Neuronal stem cell (in vitro differentiated cells): ENCODE measurements around the gene NIN.

Experiments
- DNase-seq: peaks from one replicate; pipeline ENCODE4 v3.0.0-alpha.2; 2013; ENCODE audit warnings: low spot score
- H2AFZ ChIP-seq: one replicate; pipeline ENCODE4 v1.6.1; 2013; ENCODE audit warnings: mild to moderate bottlenecking, low read length, inconsistent platforms
- H2AK5ac ChIP-seq: 2 replicates; pipeline ENCODE4 v1.6.1; 2013; ENCODE audit warnings: low read depth, mild to moderate bottlenecking, inconsistent platforms, low read length, moderate library complexity, mixed read lengths
- H2BK120ac ChIP-seq: 2 replicates; pipeline ENCODE4 v1.6.1; 2013; ENCODE audit warnings: low read depth, mild to moderate bottlenecking, inconsistent platforms, low read length, moderate library complexity, mixed read lengths
- H2BK12ac ChIP-seq: one replicate; pipeline ENCODE4 v1.6.1; 2013; ENCODE audit warnings: low read length, inconsistent platforms
- H2BK15ac ChIP-seq: 2 replicates; pipeline ENCODE4 v1.6.1; 2013; ENCODE audit warnings: mild to moderate bottlenecking, low read length, inconsistent platforms, mixed read lengths
- H2BK5ac ChIP-seq: one replicate; pipeline ENCODE4 v1.6.1; 2013; ENCODE audit warnings: inconsistent platforms, mild to moderate bottlenecking, low read length, moderate library complexity
- H3K14ac ChIP-seq: one replicate; pipeline ENCODE4 v1.6.1; 2013; ENCODE audit warnings: low read length, inconsistent platforms
- H3K18ac ChIP-seq: 2 replicates; pipeline ENCODE4 v1.6.1; 2013; ENCODE audit warnings: low read length, inconsistent platforms
- H3K23ac ChIP-seq: 2 replicates; pipeline ENCODE4 v1.6.1; 2013; ENCODE audit warnings: low read depth, mild to moderate bottlenecking, mixed read lengths, low read length, inconsistent platforms; ENCODE audit not compliant: poor library complexity
- H3K27ac ChIP-seq: replicated peaks from 3 replicates; pipeline ENCODE4 v1.5.1; 2013; ENCODE audit warnings: low read length, inconsistent platforms
- H3K27me3 ChIP-seq, 3 experiments: 2 replicates each; pipeline ENCODE4 v1.6.1; 2013; ENCODE audit warnings: low read length in 3 of 3, mild to moderate bottlenecking in 2 of 3, inconsistent platforms in 1 of 3, low read depth in 1 of 3, mixed read lengths in 1 of 3, moderate library complexity in 1 of 3; ENCODE audit not compliant: control insufficient read depth in 3 of 3, insufficient read depth in 3 of 3
- H3K36me3 ChIP-seq, 2 donors: replicated peaks in 1 of 2; 2 replicates each; pipeline ENCODE4 v1.6.1; 2013; ENCODE audit warnings: low read length in 2 of 2; ENCODE audit not compliant: control insufficient read depth in 2 of 2, insufficient read depth in 2 of 2
- H3K4ac ChIP-seq: 2 replicates; pipeline ENCODE4 v1.6.1; 2013; ENCODE audit warnings: inconsistent platforms, mild to moderate bottlenecking, low read length, moderate library complexity
- H3K4me1 ChIP-seq, 2 donors: 1 replicate in 1 of 2; 2 replicates in 1 of 2; pipeline ENCODE4 v1.6.1; 2013; ENCODE audit warnings: low read length in 2 of 2, low read depth in 1 of 2; ENCODE audit not compliant: control insufficient read depth in 2 of 2, insufficient read depth in 1 of 2
- H3K4me2 ChIP-seq: one replicate; pipeline ENCODE4 v1.6.1; 2013; ENCODE audit warnings: mild to moderate bottlenecking, low read length, inconsistent platforms; ENCODE audit not compliant: insufficient read depth, poor library complexity, severe bottlenecking
- H3K4me3 ChIP-seq, 2 donors: 2 replicates each; pipeline ENCODE4 v1.5.1; 2013; ENCODE audit warnings: low read length in 2 of 2, mild to moderate bottlenecking in 2 of 2, inconsistent platforms in 1 of 2, moderate library complexity in 1 of 2
- H3K79me1 ChIP-seq: one replicate; pipeline ENCODE4 v1.6.1; 2013; ENCODE audit warnings: low read depth, mild to moderate bottlenecking, inconsistent platforms, low read length, moderate library complexity
- H3K9ac ChIP-seq: one replicate; pipeline ENCODE4 v1.6.1; 2013; ENCODE audit warnings: mild to moderate bottlenecking, low read depth, low read length, inconsistent platforms; ENCODE audit not compliant: poor library complexity
- H3K9me3 ChIP-seq, 2 donors: replicated peaks in 1 of 2; 2 replicates each; pipeline versions ENCODE3 to v1.6.1; 2013; ENCODE audit warnings: low read length in 2 of 2, mild to moderate bottlenecking in 2 of 2, inconsistent platforms in 1 of 2, low read depth in 1 of 2, mixed read lengths in 1 of 2, moderate library complexity in 1 of 2; ENCODE audit not compliant: control insufficient read depth in 2 of 2, insufficient read depth in 1 of 2
- H4K8ac ChIP-seq: one replicate; pipeline ENCODE4 v1.6.1; 2013; ENCODE audit warnings: low read depth, mild to moderate bottlenecking, inconsistent platforms, low read length, moderate library complexity
- H4K91ac ChIP-seq: one replicate; pipeline ENCODE4 v1.6.1; 2013; ENCODE audit warnings: low read length, low read depth, mild to moderate bottlenecking, inconsistent platforms; ENCODE audit not compliant: poor library complexity
- WGBS, 2 donors: extraction: QIAGEN DNeasy Blood & Tissue Kit; methylation state at CpG; one replicate each; pipeline ENCODE4 v1.1.7; 2013; ENCODE audit warnings: missing lambda C conversion rate in 2 of 2, mixed read lengths in 1 of 2; ENCODE audit not compliant: insufficient read length in 2 of 2, insufficient replicate concordance in 1 of 2; ENCODE audit errors: extremely low coverage in 2 of 2; 5-methylcytosine and 5-hydroxymethylcytosine counted together

Gene NIN

DNA sequence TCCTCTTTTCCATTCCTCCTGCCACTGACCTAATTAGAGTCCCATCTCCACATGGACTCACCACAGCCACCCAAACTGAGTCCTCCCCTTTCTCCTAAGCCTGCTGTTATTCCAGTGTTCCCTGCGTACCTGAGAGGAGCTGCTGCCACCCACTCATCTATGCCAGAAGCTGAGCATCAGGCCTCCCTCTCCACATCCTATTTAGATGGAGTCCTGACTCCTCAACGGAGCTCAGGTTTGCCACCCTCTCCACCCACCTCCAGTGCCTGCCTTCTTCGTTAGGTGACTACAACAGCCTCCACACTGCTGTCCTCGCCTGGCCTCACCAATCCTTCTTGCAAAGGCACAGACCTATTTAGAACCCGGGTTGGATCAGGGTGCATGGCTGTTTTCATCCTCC lies 25.7 kb upstream of the NIN start:
- Histone ChIP-seq H3K4me1 (peaks cover 9 to 15% of the 10 kb centered on the region in 2 donors), H3K14ac (no peak overlapping the region), H3K79me1 (no peaks in the 10 kb centered on the region), H4K91ac (no peak overlapping the region), H3K18ac (no peak overlapping the region), H3K9ac (no peak overlapping the region), H3K4ac (no peak overlapping the region), H3K23ac (no peak overlapping the region), H3K9me3 (no peaks in the 10 kb centered on the region), H2BK15ac (no peak overlapping the region), H2BK5ac (no peak overlapping the region), H2AFZ (no peak overlapping the region), H2BK120ac (no peak overlapping the region), H3K27me3 (peaks cover 0 to 5% (median 0%) of the 10 kb centered on the region in 3 experiments), H3K4me3 (no peak overlapping the region), H2AK5ac (no peak overlapping the region), H3K36me3 (no peaks in the 10 kb centered on the region), H3K4me2 (no peak overlapping the region), H4K8ac (no peak overlapping the region), H2BK12ac (no peak overlapping the region), H3K27ac (no peak overlapping the region)
- DNase-seq = no peak
- no CpG with 5 or more reads among the region's 5 CpGs for WGBS, 2 donors

GRCh38 chr14:50855558-50855957 lies 24.6 kb upstream of the NIN start:
- Histone ChIP-seq H3K4me3 (no peak overlapping the region), H3K4ac (no peak overlapping the region), H2BK5ac (no peak overlapping the region), H3K4me2 (no peak overlapping the region), H4K8ac (no peak overlapping the region), H3K23ac (no peak overlapping the region), H2BK120ac (no peak overlapping the region), H3K18ac (no peak overlapping the region), H2AK5ac (no peak overlapping the region), H3K79me1 (no peaks in the 10 kb centered on the region), H3K9me3 (no peaks in the 10 kb centered on the region), H2AFZ (no peak overlapping the region), H3K36me3 (no peaks in the 10 kb centered on the region), H3K27ac (no peak overlapping the region), H3K27me3 (peaks cover 0 to 5% (median 0%) of the 10 kb centered on the region in 3 experiments), H4K91ac (no peak overlapping the region), H3K4me1 (peaks cover 9% of the 10 kb centered on the region in 2 donors), H3K14ac (no peak overlapping the region), H3K9ac (no peak overlapping the region), H2BK12ac (no peak overlapping the region), H2BK15ac (no peak overlapping the region)
- no peak for DNase-seq
- WGBS, 2 donors = no CpG with 5 or more reads among the region's 1 CpG

- Histone ChIP-seq H3K14ac (no peak overlapping the region), H3K36me3 (no peaks in the 10 kb centered on the region), H3K27ac (no peak overlapping the region), H2BK5ac (no peak overlapping the region), H3K4ac (no peak overlapping the region), H3K79me1 (no peaks in the 10 kb centered on the region), H3K4me3 (no peak overlapping the region), H3K9me3 (no peaks in the 10 kb centered on the region), H3K27me3 (peaks cover 0 to 5% (median 0%) of the 10 kb centered on the region in 3 experiments), H2BK120ac (no peak overlapping the region), H2BK12ac (no peak overlapping the region), H2BK15ac (no peak overlapping the region), H2AK5ac (no peak overlapping the region), H3K23ac (no peak overlapping the region), H4K91ac (no peak overlapping the region), H3K4me1 (peaks cover 1 to 4% of the 10 kb centered on the region in 2 donors), H3K18ac (no peak overlapping the region), H4K8ac (no peak overlapping the region), H2AFZ (no peak overlapping the region), H3K9ac (no peak overlapping the region), H3K4me2 (no peak overlapping the region)
- DNase-seq = no peak
- no CpG with 5 or more reads among the region's 5 CpGs for WGBS, 2 donors
Measured at GRCh38 chr14:50854521-50854920, 23.6 kb upstream of the NIN start.

- peaks cover 0 to 6% (median 0%) of the 10 kb centered on the region in 3 experiments for H3K27me3 ChIP-seq
- H3K27ac ChIP-seq = no peak overlapping the region
- no peak overlapping the region for H4K91ac ChIP-seq
- H2AK5ac ChIP-seq = no peak overlapping the region
- H3K14ac ChIP-seq = no peak overlapping the region
- H2BK5ac ChIP-seq = no peak overlapping the region
- no peak overlapping the region for H3K9ac ChIP-seq
- no peak overlapping the region for H3K4me3 ChIP-seq
- DNase-seq = no peak
- H2BK12ac ChIP-seq = no peak overlapping the region
- no peaks in the 10 kb centered on the region for H3K36me3 ChIP-seq
- no peak overlapping the region for H2BK15ac ChIP-seq
- H3K23ac ChIP-seq = no peak overlapping the region
- H2AFZ ChIP-seq = no peak overlapping the region
- no peaks in the 10 kb centered on the region for H3K79me1 ChIP-seq
- H3K4me1 ChIP-seq = no peaks in the 10 kb centered on the region
- no peak overlapping the region for H3K4me2 ChIP-seq
- no peak overlapping the region for H3K4ac ChIP-seq
- H2BK120ac ChIP-seq = no peak overlapping the region
- no peak overlapping the region for H4K8ac ChIP-seq
- no peaks in the 10 kb centered on the region for H3K9me3 ChIP-seq
- no peak overlapping the region for H3K18ac ChIP-seq
Measured at GRCh38 chr14:50853891-50854290, 22.9 kb upstream of the NIN start.
